ENCODE data around the gene NOTUM.

NOTUM gene

DNA sequence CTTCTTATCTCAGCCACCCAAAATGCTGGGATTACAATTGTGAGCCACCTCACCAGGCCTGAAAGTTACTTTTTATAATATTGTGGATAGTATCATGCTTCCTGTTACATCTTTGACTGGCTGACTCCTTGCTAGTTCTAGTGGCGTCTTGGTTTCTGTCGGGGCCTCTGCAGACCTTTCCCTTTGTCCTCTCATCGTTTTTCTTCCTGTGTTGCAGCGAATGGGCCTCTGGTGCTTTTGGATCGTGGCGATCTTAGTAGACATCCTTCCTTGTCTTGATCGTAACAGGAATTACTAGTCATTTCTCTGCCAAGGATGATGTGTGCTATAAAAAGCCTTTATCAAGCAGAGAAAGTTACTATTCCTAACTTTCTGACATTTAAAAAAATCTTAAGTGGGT is 37.2 kb upstream of the NOTUM start:
- TF ChIP-seq, protein P1, sequence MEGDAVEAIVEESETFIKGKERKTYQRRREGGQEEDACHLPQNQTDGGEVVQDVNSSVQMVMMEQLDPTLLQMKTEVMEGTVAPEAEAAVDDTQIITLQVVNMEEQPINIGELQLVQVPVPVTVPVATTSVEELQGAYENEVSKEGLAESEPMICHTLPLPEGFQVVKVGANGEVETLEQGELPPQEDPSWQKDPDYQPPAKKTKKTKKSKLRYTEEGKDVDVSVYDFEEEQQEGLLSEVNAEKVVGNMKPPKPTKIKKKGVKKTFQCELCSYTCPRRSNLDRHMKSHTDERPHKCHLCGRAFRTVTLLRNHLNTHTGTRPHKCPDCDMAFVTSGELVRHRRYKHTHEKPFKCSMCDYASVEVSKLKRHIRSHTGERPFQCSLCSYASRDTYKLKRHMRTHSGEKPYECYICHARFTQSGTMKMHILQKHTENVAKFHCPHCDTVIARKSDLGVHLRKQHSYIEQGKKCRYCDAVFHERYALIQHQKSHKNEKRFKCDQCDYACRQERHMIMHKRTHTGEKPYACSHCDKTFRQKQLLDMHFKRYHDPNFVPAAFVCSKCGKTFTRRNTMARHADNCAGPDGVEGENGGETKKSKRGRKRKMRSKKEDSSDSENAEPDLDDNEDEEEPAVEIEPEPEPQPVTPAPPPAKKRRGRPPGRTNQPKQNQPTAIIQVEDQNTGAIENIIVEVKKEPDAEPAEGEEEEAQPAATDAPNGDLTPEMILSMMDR (IDR thresholded peaks at IDR 0.05): no peak
- no peak overlapping the region for H3K27ac ChIP-seq
- no peaks in the 10 kb centered on the region for H3K27me3 ChIP-seq
- no peaks in the 10 kb centered on the region for H3K4me1 ChIP-seq (ENCODE audit: control insufficient read depth in 1 of 2, insufficient read depth in 1 of 2, low read depth in 1 of 2, low read length in 1 of 2)
- H3K36me3 ChIP-seq: peaks cover 7% of the 10 kb centered on the region
- H3K4me3 ChIP-seq (ENCODE audit: low read depth in 1 of 2, low read length in 1 of 2): no peak overlapping the region
- no peaks in the 10 kb centered on the region for H3K9me3 ChIP-seq

DNA sequence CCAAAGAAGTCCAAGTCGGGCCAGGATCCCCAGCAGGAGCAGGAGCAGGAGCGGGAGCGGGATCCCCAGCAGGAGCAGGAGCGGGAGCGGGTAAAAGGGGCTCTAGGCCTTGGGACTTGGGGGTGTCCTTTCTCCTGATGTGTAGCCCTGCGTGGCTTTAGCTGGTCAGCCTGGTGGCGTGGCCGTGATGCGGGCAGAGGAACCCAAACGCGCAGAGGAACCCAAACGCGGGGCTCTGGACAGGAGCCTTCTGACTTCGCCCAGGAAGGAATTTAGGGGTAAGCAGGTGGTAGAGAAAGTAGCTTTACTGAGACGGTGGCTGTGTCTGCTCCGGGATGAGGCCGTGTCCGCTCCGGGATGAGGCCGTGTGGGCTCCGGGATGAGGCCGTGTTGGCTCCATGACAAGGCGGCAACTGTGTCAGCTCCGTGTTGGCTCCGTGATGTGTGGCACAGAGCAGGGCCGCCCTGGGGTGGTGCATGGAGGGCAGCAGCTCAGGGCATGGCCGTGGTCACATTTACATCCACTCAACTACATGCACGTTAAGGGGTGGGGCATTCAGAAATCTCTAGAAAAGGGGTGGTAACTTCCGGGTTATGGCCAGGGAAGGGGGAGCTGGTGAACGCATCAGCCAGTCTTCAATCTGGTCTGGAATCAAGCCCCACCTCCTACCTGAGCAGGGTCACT is 35.9 kb upstream of the NOTUM start:
- Histone ChIP-seq H3K4me3 (ENCODE audit: low read depth in 1 of 2, low read length in 1 of 2) (no peak overlapping the region), H3K9me3 (no peaks in the 10 kb centered on the region), H3K4me1 (ENCODE audit: control insufficient read depth in 1 of 2, insufficient read depth in 1 of 2, low read depth in 1 of 2, low read length in 1 of 2) (no peaks in the 10 kb centered on the region), H3K27ac (no peak overlapping the region), H3K27me3 (no peaks in the 10 kb centered on the region), H3K36me3 (peaks cover 7% of the 10 kb centered on the region)
- TF ChIP-seq, protein P1 (IDR thresholded peaks at IDR 0.05): no peak

DNA sequence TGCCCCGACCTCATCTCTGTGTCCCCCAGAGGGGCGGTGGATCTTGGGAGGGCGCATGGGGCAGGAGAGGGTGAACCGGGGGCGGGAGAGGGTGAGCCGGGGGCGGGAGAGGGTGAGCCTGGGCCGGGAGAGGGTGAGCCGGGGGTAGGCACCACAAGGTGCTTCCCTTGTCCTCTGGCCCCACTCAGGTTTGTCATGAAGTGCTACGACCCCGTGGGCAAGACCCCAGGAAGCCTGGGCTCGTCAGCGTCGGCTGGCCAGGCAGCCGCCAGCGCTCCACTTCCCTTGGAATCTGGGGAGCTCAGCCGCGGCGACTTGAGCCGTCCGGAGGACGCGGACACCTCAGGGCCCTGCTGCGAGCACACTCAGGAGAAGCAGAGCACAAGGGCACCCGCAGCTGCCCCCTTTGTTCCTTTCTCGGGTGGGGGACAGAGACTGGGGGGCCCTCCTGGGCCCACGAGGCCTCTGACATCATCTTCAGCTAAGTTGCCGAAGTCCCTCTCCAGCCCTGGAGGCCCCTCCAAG is 35.3 kb upstream of the NOTUM start:
- H3K36me3 ChIP-seq: peaks cover 7% of the 10 kb centered on the region
- H3K27me3 ChIP-seq: no peaks in the 10 kb centered on the region
- TF ChIP-seq, protein P1 (IDR thresholded peaks at IDR 0.05): no peak
- no peak overlapping the region for H3K27ac ChIP-seq
- H3K4me3 ChIP-seq (ENCODE audit: low read depth in 1 of 2, low read length in 1 of 2): no peak overlapping the region
- H3K4me1 ChIP-seq (ENCODE audit: control insufficient read depth in 1 of 2, insufficient read depth in 1 of 2, low read depth in 1 of 2, low read length in 1 of 2): no peaks in the 10 kb centered on the region
- no peaks in the 10 kb centered on the region for H3K9me3 ChIP-seq

DNA sequence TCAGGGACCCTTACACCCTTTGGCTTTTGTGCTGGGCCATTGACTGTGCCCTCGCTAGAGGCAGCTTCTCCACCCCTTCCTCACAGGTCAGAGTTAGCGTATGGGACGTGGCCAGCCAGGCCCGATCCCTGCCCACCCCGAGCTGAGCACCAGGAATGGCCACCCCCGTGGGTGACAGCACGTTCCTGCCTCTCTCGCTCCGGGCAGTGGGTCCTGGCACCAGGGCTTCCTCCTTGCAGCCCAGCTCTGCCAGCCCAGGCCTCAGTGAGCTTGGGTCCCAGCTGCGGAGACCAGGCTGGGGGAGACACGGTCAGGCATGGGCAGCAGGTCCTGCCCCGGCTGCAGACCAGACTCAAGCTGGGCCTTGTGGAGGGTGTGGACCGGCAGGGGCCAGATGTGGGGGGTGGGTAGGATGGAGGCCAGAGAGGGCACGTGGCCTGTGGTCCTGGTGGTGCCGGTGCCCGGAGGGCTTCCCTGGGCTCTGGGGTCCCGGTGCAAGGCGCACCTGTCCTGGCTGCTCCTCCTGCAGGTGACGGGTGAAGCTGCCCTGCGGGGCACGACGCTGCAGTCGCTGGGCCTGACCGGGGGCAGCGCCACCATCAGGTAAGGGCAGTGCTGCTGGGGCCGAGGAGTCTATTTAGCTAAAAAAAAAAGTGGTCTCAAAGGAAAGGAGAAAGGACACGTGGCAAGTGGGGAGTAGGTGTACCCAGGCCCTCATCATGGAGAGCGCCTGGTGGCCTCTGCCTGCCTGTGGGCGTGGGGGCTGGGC is 34.7 kb upstream of the NOTUM start:
- Histone ChIP-seq H3K27ac (no peak overlapping the region), H3K36me3 (peaks cover 7% of the 10 kb centered on the region), H3K27me3 (no peaks in the 10 kb centered on the region), H3K4me3 (ENCODE audit: low read depth in 1 of 2, low read length in 1 of 2) (no peak overlapping the region), H3K4me1 (ENCODE audit: control insufficient read depth in 1 of 2, insufficient read depth in 1 of 2, low read depth in 1 of 2, low read length in 1 of 2) (no peaks in the 10 kb centered on the region), H3K9me3 (no peaks in the 10 kb centered on the region)
- TF ChIP-seq, protein P1 (IDR thresholded peaks at IDR 0.05): no peak

DNA sequence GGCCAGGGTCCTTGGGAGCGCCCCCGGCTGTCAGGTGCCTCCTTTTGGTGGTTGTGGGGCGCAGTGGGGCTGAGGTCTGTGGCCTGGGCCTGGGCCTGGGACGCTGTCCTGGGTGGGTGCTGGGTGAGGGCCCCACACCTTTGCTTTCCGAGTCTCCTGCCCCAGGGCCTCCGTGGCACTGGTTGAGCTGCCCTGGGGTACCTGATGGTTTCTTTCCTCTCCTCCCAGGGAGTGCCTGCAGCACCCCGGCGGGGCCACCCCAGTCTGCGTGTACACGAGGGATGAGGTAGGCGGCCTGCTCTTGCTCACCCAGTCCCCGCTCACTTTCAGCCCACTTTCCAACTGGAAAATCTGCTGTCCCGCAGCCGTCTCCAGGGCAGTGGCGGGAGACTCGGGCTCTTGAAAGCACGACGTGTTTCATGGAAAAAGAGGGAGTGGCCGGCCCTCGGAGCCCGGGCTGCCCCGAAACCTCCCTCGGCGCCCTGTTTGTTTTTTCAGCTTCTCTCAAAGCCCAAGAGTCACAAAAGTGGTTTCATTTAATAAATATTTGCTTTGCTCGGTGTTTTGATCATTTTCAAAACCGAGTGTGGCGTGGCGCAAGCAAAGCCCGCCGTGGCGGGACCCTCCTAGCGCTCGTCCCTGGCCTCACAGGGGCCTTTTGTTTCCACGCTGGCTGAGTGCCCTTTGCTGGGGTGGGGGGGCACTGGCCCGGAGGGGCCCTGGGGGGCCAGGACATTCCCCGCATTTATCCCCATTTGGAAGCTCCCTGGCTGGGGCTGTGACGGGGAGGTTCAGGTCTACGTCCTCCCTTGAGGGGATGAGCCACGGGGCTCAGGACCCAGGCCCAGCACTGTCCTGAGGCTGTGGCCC is 33.8 kb upstream of the NOTUM start:
- H3K4me3 ChIP-seq (ENCODE audit: low read depth in 1 of 2, low read length in 1 of 2): no peak overlapping the region
- peaks cover 7% of the 10 kb centered on the region for H3K36me3 ChIP-seq
- H3K4me1 ChIP-seq (ENCODE audit: control insufficient read depth in 1 of 2, insufficient read depth in 1 of 2, low read depth in 1 of 2, low read length in 1 of 2): no peaks in the 10 kb centered on the region
- H3K27ac ChIP-seq: no peak overlapping the region
- no peaks in the 10 kb centered on the region for H3K9me3 ChIP-seq
- TF ChIP-seq, protein P1 (IDR thresholded peaks at IDR 0.05): no peak
- no peaks in the 10 kb centered on the region for H3K27me3 ChIP-seq

All from neutrophil (primary cell).